H1 (cell line): ENCODE data around the gene KCNB1. TPM values are rescaled to one million over a fixed set of nuclear protein-coding genes. Genes with fewer than 3 reads are reported as not detected.

Experiments used
- GABPA ChIP-seq: IDR thresholded peaks from 2 replicates; pipeline ENCODE4 v1.6.1; 2011; ENCODE audit warnings: mild to moderate bottlenecking, low read length, moderate library complexity, borderline replicate concordance; ENCODE audit not compliant: insufficient read depth
- polyA plus RNA-seq, 7 experiments: library from polyadenylated mRNA; depleted of rRNA in 3 of 7; stranded (reverse) in 5 of 7; unstranded in 2 of 7; fragments of >200 nt in 5 of 7; fragments of 200-250 nt in 2 of 7; gene quantifications; 1 replicate in 5 of 7; 2 replicates in 1 of 7; 4 replicates in 1 of 7; pipeline versions ENCODE4 v1.2.1 to v1.2.3, GENCODE V29; 2011 to 2013; ENCODE audit warnings: missing spikeins in 2 of 7, mixed read lengths in 2 of 7
- total RNA-seq: library from RNA; stranded (reverse); fragmentation: NEBNext Ultra II Directional; extraction: Animal tissue kit (Norgen Biotek cat#: 25700); gene quantifications from 2 replicates; pipeline ENCODE4 v1.2.1, GENCODE V29; 2021

KCNB1 gene
- total and polyA plus RNA-seq, 2 of the 8 experiments (the other 6 are each of a cell fraction or from before 2014, with no cell fraction given): 0.58 to 0.67 TPM

DNA sequence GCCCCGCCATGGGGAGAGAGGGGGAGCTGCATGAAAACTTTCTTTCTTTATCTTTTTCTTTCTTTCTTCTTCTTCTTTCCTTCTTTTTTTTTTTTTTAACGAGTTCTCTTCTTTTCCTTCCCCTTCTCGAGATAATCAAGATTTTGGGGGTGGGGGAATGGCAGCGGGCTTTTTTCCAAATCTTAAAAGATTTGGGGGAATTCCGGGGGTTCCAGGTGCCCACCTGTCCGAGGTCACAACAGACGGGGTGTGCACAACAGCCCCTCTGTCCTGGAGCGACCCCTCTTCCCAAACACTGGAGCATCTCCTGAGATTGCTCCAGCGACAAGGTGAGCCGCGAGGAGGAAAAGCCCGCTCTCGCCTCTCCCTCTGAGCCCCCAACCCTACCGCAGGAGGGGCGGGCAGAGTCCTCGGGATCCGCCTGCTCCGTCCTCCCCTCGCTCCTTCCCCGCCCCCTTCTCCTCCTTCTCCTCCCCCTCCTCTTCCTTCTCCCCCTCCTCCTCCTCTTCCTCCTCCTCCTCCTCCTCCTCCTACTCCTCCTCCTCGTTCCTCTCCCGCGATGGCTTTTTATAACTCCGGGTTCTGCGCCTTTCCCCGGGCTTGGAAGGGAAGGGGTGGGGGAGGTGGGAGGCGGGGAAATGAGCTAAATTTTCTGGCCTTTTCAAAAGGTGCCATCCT lies 689 bp upstream of the KCNB1 start (continued):
- TF ChIP-seq GABPA: no peak
